Right lobe of liver (tissue), 6 donors: ENCODE measurements around the gene C16orf54. TPM values are rescaled to one million over a fixed set of nuclear protein-coding genes. Genes with fewer than 3 reads are reported as not detected.
A peak's percentile ranks its signal among the peaks of the same experiment; 100 is the strongest.
"Not testable (repeated sequence)": the region's sequence is repeated elsewhere in the genome, so short reads cannot be mapped to it uniquely, and the experiment has no call there.

Experiments
- ATAC-seq, 4 donors: fragments of 200-7000 bp; cut with Tn5 transposase; one replicate each; pipeline ENCODE4 v1.9.1; 2020; ENCODE audit warnings: mild to moderate bottlenecking in 4 of 4, moderate library complexity in 4 of 4
- DNase-seq, 3 donors: peaks; one replicate each; pipeline ENCODE4 v3.0.0-alpha.2; 2020
- H3K27ac ChIP-seq, 3 donors: fragments of 200-600 bp; one replicate each; pipeline ENCODE4 v1.8.0; 2022
- H3K27me3 ChIP-seq, 2 donors: fragments of 200-600 bp; one replicate each; pipeline ENCODE4 v1.8.0; 2022
- H3K36me3 ChIP-seq, 4 donors: fragments of 200-600 bp; sonication (generic) in 1 of 4; one replicate each; pipeline versions ENCODE4 v1.5.1 to v1.8.0; 2017 to 2022; ENCODE audit warnings: control low read depth in 1 of 4
- H3K4me1 ChIP-seq, 4 donors: fragments of 200-600 bp; sonication (generic) in 1 of 4; one replicate each; pipeline versions ENCODE4 v1.5.1 to v1.8.0; 2017 to 2022; ENCODE audit warnings: control low read depth in 1 of 4
- H3K4me3 ChIP-seq, 3 donors: fragments of 200-600 bp; one replicate each; pipeline ENCODE4 v1.8.0; 2022
- H3K9me3 ChIP-seq, 4 donors: fragments of 200-600 bp; sonication (generic) in 1 of 4; one replicate each; pipeline versions ENCODE4 v1.5.1 to v1.8.0; 2017 to 2022; ENCODE audit warnings: control low read depth in 1 of 4
- POLR2A ChIP-seq: fragments of 450-650 bp; IDR thresholded peaks from one replicate; pipeline ENCODE4 v1.6.1; 2017; ENCODE audit warnings: antibody characterized with exemption, mild to moderate bottlenecking
- WGBS: methylation state at CpG from one replicate; pipeline ENCODE4 v1.1.6; 2018; ENCODE audit warnings: low coverage, low lambda C conversion rate; ENCODE audit not compliant: insufficient coverage; ENCODE audit errors: missing lambda C conversion rate; 5-methylcytosine and 5-hydroxymethylcytosine counted together
- intact Hi-C, 2 donors: fragments of 100-400 bp; cut with DNase I; formaldehyde crosslinking; loops; one replicate each; pipeline versions ENCODE4 v1.11.2 to v1.14.1; 2022
- total RNA-seq, 6 experiments: library from RNA; depleted of rRNA in 2 of 6; stranded (reverse); fragments of >200 nt in 2 of 6; fragmentation: NEBNext Ultra II Directional in 3 of 6; extraction: Animal tissue kit (Norgen Biotek cat#: 25700) in 3 of 6; gene quantifications; one replicate each; pipeline versions ENCODE4 v1.1.0 to v1.2.4, GENCODE V29; 2016 to 2023
- TF ChIP-seq, protein P1 (sequence below), 4 donors: fragments of 200-600 bp in 3 of 4; fragments of 450-650 bp in 1 of 4; IDR thresholded peaks; one replicate each; pipeline versions ENCODE4 v1.5.1 to v1.8.0; 2016 to 2022; ENCODE audit warnings: antibody characterized with exemption in 4 of 4, mild to moderate bottlenecking in 2 of 4
- donor health status: DM: no; HTN: yes; CAD: no.
- donor health status: DM: no; HTN: no; CAD: no.
- donor health status: DM: no; HTN: no; CAD: no.
- donor health status: DM: no; HTN: yes; CAD: no.
- donor health status: DM: no; HTN: yes; CAD: no.

C16orf54 gene
- total RNA-seq, 6 experiments from 2014 or later, result 0.40 to 1.2 (median 0.66) TPM

DNA sequence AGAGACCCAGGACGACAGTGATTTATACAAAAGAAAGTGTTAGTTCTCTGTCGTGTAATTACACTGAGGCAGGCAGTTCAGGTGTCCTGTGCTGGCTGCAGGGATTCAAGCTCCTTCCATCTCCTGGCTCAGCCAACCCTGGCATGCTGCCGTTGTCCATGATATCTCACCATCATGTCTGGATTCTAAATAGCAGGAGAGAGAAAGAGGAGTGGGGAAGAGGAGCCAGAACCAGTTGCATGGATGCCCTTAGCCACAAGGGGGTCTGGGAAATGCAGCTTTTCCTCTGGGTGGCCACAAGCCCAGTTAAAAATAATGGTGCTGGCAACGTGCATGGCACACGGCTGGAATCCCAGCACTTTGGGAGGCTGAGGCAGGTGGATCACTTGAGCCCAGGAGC, 9.7 kb downstream of the C16orf54 start:
- Histone ChIP-seq H3K27ac (no peak overlapping the region), H3K36me3 (no peaks in the 10 kb centered on the region), H3K27me3 (no peaks in the 10 kb centered on the region), H3K4me3 (no peak overlapping the region), H3K9me3 (no peaks in the 10 kb centered on the region), H3K4me1 (no peaks in the 10 kb centered on the region)
- no peak for TF ChIP-seq POLR2A
- TF ChIP-seq, protein P1, sequence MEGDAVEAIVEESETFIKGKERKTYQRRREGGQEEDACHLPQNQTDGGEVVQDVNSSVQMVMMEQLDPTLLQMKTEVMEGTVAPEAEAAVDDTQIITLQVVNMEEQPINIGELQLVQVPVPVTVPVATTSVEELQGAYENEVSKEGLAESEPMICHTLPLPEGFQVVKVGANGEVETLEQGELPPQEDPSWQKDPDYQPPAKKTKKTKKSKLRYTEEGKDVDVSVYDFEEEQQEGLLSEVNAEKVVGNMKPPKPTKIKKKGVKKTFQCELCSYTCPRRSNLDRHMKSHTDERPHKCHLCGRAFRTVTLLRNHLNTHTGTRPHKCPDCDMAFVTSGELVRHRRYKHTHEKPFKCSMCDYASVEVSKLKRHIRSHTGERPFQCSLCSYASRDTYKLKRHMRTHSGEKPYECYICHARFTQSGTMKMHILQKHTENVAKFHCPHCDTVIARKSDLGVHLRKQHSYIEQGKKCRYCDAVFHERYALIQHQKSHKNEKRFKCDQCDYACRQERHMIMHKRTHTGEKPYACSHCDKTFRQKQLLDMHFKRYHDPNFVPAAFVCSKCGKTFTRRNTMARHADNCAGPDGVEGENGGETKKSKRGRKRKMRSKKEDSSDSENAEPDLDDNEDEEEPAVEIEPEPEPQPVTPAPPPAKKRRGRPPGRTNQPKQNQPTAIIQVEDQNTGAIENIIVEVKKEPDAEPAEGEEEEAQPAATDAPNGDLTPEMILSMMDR (IDR thresholded peaks at IDR 0.05), result no peak
- no peak for ATAC-seq
- 90% methylated on average over 2 of the region's 5 CpGs for WGBS
- DNase-seq, result no peak
- intact Hi-C loops, result no loop called here

DNA sequence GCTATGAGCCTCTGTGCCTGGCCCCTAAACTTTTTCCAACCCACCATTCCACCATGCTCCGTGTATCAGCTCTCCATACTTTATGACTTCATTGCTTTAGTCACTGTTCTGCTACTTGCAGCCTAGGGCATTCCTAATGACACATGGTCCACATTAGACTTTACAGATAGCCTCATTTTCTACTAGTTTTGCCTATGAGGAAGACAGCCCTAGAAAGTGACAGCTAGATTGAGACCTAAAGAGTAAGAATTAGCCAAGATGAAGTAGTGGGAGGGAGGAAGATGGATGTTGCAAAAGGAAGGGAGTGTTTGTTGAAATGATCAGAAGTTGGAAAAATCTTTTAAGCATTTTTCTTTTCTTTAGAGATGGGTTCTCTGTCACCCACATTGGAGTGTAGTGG, 11.0 kb downstream of the C16orf54 start:
- no peak for DNase-seq
- Histone ChIP-seq H3K4me1 (no peaks in the 10 kb centered on the region), H3K4me3 (no peak overlapping the region), H3K27me3 (no peaks in the 10 kb centered on the region), H3K36me3 (no peaks in the 10 kb centered on the region), H3K27ac (no peak overlapping the region), H3K9me3 (no peaks in the 10 kb centered on the region)
- TF ChIP-seq POLR2A, result no peak
- TF ChIP-seq, protein P1 (IDR thresholded peaks at IDR 0.05), result no peak
- WGBS, result 91% methylated on average over 1 of the region's 1 CpG
- intact Hi-C loops, result no loop called here
- no peak for ATAC-seq

DNA sequence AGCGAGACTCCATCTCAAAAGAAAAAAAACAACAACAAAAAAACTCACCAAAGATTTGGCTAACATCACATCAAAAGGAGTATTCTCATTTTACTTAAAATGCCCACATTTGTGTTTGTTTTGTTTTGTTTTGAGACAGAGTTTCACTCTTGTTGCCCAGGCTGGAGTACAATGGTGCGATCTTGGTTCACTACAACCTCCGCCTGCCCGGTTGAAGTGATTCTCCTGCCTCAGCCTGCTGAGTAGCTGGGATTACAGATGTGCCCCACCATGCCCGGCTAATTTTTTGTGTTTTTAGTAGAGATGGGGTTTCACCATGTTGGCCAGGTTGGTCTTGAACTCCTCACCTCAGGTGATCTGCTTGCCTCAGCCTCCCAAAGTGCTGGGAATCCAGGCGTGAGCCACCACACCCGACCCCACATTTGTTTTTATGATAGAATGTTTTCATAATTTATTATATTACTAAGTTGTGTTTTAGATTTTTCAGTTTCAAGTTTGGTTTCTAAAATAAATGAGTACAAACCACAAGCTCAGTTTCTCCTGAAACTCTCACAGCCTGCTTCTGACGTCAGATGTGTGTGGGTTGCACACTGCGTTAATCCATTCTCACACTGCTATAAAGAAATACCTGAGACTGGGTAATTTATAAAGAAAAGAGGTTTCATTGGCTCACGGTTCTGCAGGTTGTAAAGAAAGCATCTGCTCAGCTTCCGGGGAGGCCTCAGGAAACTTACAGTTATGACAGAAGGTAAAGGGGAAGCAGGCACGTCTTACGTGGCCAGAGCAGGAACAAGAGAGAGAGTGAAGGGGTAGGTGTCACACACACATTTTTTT, 13.8 kb downstream of the C16orf54 start:
- 64% methylated on average over 13 of the region's 13 CpGs for WGBS
- intact Hi-C loops, result not testable (repeated sequence)

GRCh38 chr16:29730649-29731048, 15.1 kb downstream of the C16orf54 start:
- H3K4me1 ChIP-seq, result no peaks in the 10 kb centered on the region
- H3K27me3 ChIP-seq, result no peaks in the 10 kb centered on the region
- no peaks in the 10 kb centered on the region for H3K36me3 ChIP-seq
- WGBS, result 57% methylated on average over 7 of the region's 7 CpGs
- no peak for TF ChIP-seq POLR2A
- TF ChIP-seq, protein P1 (IDR thresholded peaks at IDR 0.05), result no peak
- intact Hi-C loops, result no loop called here
- H3K27ac ChIP-seq, result no peak overlapping the region
- ATAC-seq (no peak), DNase-seq (no peak)
- no peak overlapping the region for H3K4me3 ChIP-seq
- no peaks in the 10 kb centered on the region for H3K9me3 ChIP-seq

More for the DNA sequence above, 13.8 kb downstream of the C16orf54 start:
- DNase-seq, H3K36me3 ChIP-seq, ATAC-seq, H3K27me3 ChIP-seq, H3K27ac ChIP-seq, H3K4me3 ChIP-seq, H3K9me3 ChIP-seq, H3K4me1 ChIP-seq: not testable (repeated sequence)

GRCh38 chr16:29729116-29729521, 16.7 kb downstream of the C16orf54 start:
- H3K9me3 ChIP-seq, result no peaks in the 10 kb centered on the region
- no peak for DNase-seq
- no peak for TF ChIP-seq POLR2A
- TF ChIP-seq, protein P1 (IDR thresholded peaks at IDR 0.05), result peak; percentile 59 to 71 (median 66)
- no peak overlapping the region for H3K4me3 ChIP-seq
- 27% methylated on average over 6 of the region's 6 CpGs for WGBS
- intact Hi-C loops, result no loop called here
- no peak overlapping the region for H3K27ac ChIP-seq
- no peaks in the 10 kb centered on the region for H3K36me3 ChIP-seq
- H3K4me1 ChIP-seq, result no peaks in the 10 kb centered on the region
- no peaks in the 10 kb centered on the region for H3K27me3 ChIP-seq
- ATAC-seq, result peak; percentile 87 to 95 (median 94)
